Amniotic stem cell (primary cell): Measurements from ENCODE around the gene KCTD17.

Experiments
- DNase-seq: peaks from one replicate; lab custom pipeline; 2025; lab: John Stamatoyannopoulos, UW

Gene KCTD17

DNA sequence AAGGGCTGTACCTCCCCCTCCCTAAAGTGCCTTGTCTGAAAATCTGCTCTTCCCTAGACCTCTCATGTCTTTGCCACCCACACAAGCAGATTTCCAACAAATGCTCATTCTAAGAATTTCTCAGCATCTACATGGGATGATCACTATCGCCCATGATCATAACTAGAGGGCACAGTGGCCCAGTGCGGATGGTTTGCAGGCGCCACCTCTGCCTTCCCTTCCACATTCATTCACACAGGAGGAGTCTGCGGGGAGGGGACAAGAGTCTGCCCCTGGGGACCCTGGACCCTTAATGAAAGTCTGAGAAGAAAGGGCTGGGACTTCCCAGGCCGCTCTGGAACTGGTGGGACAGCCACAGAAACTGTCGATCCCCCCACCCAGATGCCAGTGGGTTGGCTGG lies 28.9 kb downstream of the KCTD17 start:
- DNase-seq = no peak

DNA sequence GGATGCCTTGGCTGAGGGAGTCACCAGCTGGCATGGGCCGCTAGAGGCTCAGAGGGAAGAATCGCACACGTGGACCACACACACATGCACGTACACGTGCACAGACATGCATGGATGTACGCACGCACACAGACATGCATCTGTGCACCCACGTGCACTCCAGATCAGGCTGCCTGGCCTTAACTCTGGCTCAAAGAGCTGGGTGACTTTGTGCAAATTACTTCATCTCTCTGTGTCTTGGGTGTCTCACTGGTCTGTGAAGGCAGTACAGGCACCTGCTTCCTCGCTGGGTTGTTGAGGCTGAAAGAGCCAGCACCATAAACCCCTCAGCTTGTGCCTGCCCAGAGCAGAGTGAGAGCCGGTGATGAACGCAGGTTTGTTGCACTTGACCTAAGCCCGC lies 29.3 kb downstream of the KCTD17 start:
- no peak for DNase-seq

DNA sequence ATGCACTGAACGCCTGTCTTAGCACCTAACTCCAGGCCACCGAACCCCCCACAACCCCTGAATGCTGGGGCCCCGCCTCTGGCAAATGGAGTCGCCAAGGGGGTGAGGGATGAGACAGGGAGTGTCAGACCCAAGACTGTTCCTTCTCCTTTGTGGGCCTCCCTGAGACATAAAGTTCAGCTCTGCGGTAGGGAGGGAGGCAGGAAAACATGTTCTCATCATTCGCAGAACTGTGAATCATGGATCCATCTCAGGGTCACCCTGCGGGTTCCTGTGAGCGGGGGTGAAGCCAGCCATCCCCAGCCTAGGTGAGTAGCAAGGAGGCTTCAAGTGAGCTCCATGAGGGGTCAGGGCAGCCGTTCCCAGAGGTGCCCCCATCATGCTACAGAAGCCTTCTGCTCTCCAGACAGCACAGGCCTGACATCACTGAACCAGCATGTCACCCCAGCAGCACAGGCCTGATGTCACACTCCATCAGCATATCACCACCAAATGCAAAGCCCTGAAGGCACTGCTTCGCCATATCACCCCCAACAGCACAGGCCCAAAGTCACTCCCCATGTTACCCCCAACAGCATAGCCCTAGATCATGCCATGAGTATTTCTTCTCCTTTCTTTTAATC lies 30.8 kb downstream of the KCTD17 start:
- no peak for DNase-seq

DNA sequence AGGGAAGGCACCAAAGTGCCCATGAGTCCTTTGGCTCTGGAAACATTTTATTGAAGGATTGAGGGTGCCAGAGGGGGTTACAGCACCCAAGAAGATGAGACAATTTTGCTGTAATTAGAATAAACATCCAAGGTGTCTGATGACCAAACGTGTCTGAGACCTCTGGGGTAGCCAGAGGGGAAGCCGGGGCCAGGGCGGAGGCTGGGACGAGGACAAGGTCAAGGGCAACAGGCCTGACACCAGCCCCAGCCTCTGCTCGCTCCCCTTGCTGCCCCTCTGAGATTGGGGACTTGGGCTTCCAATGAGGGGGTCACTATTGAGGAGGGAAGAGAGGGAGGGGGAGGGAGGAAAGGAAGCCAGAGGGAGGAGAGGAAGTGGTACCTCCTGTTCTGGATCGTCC lies 32.4 kb downstream of the KCTD17 start:
- DNase-seq = no peak

DNA sequence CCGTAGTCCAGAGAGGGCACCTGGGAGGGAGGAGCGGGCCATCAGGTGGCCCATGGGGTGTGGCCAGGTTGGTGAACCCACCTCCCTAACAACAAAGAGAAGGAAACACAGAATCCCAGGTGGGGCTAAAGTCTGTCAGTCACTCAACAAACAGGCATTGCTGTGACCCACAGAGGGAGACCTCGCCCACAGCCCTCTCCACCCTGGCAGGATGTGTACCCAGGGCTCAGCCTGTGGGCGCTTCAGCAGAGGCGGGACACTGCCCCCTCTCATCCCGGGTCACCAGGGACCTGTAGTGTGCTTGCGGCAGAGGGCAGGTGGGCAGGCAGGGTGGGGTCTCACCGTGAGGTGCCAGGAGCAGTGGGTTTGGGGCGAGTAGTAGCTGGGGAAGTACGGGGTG lies 32.8 kb downstream of the KCTD17 start:
- DNase-seq = no peak

DNA sequence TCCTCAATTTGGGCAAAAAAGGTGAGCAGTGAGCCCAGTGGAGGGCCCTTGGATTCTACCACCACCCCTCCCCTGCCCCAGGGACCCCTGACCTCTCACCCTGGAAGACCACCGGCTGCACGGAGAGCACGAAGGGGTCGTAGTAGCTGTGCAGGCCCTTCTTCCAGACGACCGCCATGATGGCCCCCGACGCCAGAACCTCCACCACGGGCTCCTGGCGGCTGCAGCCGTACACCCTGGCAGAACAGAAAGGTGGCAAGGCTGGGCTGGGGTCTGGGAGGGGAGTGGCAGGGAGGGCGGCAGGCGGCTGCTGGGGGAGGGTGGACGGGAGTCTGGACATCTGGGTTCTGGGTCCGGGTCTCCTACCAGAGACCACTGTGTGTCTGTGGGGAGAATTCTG lies 34.6 kb downstream of the KCTD17 start:
- no peak for DNase-seq

DNA sequence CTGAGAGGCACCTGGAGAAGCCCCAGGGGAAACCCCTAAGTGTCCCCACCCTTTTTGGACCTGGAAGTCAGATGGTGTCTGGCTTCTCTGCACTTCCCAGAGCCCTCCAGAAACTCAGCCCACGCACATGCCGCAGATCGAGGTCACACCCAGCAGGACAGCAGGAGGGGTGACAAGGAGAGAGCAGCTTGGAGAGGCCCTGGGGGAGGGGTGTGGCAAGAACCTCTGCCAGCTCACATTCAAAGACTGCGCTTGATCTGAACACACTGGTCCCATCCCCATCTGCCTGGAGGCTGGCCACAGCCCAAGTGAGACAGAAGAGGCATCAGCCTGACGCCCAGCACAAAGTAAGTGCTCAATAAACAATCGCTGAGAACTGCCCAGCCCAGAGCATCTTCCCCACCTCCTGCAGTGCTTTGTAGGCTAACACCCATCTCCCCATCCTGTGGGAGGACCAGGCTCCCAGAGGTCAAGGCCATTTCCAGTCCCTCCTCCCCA lies 36.6 kb downstream of the KCTD17 start:
- DNase-seq = no peak

DNA sequence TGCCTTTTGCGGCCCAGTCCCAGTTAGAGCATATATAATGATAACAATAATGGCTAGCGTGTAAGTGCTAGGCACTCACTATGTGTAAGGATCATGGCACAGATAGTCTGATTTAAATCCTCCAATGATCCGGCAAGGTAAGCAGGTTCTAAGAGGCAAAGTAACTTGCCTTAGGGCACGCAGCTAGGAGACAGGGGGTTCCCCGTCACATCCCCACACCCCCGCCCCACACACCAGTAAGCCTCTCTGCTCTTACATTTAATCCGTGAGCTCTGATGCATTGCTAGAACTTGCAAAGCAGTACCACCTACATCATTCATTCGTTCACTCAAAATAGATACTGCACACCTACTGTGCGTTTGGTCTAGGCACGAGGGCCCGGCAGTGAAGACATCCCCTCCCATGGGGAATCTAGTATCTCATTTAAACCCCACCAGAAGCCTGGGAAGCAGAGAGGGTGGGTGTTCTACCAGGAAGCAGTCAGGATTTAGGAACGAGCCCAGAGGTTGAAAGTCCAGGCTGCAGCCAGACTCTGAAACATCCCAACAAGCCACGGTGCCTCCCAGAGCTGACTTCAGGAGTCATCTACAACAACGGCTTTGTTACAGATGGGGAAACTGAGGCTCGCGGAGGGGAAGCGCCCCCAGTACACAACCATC lies 37.3 kb downstream of the KCTD17 start:
- no peak for DNase-seq

DNA sequence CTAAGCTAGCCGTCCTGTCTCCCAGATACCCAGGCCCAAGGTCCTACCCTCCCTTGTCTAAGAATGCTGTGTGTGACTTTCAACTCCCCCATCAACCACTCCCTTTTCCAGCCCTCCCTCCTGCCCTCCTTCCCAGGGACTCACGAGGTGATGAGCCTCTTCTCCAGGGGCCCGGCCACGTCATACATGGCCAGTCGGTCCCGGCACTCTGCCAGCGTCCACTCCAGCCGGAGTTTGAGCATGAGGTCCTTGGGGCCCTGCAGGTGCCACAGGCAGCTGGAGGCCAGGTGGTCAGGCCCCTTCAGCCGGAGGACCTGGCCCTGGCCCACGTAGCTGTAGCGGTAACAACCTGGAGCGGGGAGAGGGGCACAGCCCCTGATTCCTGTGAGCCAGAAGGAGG lies 37.9 kb downstream of the KCTD17 start:
- no peak for DNase-seq

DNA sequence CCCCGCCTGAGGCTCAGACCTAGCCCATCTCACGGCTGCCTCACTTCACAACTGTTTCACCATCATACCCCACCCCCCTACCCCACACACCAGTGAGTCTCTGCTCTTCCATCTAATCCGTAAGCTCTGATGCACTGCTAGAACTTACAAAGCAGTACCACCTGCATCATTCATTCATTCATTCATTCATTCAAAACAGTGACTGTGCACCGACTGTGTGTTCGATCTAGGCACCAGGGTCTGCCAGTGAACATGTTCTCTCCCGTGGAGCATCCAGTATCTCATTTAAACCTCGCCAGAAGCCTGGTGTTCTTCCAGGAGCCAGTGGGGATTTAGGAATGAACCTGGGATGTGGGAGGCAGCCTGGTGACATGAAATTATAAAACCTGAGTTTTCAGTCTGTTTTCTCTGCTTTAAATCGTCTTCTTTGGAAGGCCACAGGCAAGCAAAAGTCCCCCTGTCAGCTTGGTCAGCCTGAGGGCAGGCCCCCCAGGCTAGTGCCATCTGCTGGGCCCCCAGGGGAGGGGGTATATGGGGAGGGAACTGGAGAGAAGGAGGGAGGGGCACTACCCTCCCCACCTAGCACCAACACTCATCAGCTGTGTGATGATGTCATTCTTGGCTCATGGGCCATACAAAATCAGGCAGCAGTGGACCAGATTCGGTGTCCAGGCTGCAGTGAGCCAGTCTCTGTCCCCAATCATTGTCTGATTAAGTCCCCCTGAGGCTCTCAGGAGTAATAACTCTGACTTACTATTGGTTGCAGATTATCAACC lies 39.6 kb downstream of the KCTD17 start:
- DNase-seq = no peak

DNA sequence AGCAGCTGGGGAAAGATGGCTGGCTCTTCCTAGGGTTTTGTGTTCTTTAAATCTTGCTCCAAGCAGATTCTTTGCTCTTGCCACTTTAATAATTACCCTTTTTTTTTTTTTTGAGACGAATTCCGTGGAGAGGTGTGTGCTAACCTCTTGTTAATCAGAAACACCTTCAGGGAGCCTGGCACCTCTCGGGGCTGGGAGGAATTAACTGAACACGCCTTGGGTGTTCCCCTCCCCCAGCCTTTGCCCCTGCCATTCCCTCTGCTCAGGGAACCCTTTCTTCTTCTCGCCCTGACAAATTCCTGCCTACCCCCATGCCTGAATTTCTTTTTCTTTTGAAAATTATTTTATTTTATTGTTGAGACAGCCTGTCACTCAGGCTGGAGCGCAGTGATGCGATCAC lies 40.5 kb downstream of the KCTD17 start:
- DNase-seq = no peak

DNA sequence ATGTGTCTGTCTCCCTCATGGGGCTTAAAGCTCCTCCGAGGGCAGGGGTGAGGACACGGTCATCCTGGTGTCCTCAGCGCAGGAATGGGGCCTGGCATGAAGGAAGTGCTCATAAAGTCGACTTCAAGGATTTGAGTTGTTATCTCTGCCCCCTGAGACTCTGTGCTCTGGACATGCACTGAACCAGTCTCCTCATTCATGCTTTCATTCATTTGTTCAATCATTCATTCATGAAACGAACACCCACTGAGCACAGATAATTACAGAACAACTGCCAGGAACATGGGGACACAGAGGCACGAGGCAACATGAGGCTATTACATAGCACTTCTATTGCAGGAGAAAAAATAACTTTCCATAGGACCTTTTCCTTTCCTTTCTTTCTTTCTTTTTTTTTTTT lies 41.5 kb downstream of the KCTD17 start:
- DNase-seq = no peak

DNA sequence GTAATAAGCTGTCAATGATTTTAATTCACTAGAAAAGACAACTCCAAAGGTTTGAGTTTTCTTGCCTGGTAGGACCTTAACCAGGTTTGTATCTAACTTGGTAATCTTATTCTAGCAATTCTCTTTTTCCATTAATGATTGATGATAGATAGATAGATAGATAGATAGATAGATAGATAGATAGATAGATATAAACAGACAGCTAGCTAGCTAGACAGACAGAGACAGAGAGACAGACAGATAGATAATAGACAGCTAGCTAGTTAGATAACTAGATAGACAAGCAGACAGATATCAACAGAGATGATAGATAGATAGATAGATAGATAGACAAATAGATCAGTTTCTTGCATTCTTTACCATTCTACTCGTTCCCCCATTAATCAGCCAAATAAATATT lies 42.7 kb downstream of the KCTD17 start:
- no peak for DNase-seq

DNA sequence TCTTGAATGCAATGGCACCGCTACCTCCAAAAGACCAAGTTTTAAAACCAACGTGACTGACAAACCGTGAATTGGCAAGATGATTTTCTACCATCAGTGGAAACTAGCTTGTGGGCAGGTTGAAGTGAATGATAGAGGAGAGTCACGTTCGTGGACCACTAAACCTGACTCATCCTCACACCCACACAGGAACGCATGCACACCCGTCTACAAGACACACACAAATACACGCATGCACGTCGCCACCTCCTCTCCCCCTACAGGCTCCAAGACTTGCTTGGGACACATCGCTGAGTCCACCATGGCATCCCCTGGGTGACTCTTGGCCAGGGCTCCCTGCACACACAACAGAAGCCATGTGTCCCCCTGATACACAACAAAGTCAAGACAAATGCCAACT lies 43.6 kb downstream of the KCTD17 start:
- DNase-seq = no peak

DNA sequence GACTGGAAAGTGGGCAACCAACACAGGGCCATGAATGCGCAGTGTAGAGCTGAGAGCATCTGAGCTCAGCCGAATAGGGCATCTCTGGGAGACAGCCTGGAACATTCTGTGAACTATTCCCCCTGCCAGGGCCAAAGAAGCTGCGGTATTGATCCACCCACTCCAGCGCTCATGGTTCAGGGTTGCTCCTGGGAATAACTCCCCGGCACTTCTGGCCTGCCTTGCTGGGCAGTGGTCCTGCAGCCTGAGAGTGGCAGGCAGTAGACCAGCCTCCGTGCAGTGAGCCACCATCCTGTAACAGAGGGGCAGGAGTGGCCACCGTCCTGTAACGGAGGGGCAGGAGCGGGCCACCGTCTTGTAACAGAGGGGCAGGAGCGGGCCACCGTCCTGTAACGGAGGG lies 45.8 kb downstream of the KCTD17 start:
- DNase-seq = no peak

DNA sequence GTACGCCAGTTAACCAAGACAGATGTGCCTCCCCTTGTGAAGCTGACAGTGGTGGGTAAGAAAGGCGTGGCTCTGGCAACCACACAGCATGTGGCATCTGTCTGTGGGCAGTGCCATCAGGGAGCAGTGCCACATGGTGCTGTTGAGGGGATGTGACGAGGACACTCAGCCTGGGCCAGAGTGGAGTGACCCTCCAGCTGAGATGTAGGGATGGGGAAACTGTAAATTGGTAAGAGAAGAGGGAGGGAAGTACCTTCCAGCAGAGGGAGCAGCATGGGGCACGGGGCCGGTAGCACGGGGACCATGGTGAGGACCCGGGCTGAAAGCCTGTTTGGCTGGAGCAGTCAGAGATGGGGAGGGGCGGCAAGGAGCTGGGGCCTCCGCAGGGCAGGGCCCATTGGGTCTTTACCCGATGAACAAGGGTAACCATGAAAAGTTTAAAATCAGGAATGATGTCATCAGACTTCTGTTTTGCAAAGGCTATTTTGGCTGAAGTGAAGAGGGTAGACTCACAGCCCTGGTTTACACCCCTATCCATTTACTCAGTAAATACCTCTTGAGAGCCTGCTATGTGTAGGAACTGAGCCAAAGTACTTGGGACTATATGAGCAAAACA lies 47.5 kb downstream of the KCTD17 start:
- no peak for DNase-seq

DNA sequence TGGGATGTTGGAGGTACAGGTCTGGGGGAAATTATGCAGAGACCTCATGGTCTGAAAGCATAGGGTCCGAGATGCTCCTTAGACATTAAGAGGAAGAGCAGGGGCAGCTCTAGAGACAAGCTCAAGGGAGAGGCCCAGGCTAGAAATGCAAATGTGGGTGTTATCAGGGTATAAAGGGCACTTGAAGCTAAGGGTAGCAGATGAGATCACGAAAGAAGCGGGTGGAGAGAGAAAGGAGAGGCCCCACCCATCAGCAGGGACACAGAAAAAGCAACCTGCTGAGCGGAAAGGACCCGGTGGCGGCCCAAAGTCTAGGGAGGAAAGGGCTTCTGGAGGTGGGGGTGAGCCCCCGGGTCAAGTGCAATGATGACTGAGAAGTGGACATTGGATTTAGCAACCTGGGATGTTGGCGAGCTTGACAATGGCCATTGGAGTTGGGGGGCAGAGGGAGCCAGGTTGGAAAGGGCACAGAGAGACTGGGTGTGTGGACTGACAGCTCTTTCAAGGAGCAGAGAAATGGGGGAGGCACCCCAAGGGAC lies 49.1 kb downstream of the KCTD17 start:
- DNase-seq = no peak

DNA sequence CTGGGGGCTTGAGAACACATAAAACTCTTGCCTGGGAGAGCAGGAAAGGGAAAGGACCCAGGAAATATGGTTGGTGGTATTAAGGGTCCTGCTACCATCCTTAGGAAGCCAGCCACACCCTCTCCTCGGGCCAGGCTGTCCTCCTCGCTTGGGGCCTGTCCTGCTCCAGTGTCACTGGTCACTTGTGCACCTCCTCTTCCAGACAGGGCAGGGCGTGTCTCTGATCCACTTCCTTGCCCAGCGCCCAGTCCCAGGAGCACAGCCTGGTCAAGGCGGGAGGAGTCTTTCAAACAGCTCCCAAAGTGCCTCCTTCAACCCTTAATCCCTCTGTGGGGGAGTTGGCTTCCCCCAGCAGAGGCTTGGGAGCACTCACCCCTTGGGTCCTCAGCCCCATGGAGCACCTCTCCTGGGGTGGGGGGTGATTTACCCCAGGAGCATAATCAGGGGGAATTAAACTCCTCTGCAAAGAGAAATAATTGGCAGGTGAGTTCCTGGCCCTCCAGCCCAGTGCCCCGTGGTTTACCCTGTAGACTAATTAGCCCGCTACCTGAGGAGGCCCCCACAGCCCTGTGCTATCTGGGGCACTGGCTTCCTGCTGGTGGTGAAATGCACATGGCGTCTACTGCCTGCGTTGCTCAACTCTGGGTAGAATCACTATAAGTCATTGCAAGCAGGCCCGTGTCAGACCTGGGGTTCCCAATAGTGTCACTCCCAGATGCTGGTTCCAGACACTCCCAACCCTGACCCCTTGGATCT lies 49.9 kb downstream of the KCTD17 start:
- no peak for DNase-seq

DNA sequence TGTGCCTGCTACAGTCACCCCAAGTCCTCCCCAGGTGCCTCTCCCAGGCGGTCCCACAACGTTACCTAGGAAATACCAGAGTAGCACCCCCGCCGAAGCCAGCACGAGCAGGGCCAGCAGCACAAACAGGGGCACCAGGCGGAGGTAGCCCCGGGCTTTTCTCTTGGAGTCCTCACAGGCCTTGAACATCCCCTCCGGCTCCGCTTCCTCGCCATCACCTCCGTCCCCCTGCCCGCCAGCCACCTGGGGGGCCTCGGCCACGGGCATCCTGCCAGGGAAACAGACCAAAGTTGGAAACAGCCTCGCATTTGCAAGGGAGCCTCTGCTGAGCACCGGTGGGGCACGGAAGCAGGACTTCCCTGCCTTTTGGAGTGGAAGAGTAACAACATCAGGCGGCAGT lies 51.6 kb downstream of the KCTD17 start:
- DNase-seq = no peak

DNA sequence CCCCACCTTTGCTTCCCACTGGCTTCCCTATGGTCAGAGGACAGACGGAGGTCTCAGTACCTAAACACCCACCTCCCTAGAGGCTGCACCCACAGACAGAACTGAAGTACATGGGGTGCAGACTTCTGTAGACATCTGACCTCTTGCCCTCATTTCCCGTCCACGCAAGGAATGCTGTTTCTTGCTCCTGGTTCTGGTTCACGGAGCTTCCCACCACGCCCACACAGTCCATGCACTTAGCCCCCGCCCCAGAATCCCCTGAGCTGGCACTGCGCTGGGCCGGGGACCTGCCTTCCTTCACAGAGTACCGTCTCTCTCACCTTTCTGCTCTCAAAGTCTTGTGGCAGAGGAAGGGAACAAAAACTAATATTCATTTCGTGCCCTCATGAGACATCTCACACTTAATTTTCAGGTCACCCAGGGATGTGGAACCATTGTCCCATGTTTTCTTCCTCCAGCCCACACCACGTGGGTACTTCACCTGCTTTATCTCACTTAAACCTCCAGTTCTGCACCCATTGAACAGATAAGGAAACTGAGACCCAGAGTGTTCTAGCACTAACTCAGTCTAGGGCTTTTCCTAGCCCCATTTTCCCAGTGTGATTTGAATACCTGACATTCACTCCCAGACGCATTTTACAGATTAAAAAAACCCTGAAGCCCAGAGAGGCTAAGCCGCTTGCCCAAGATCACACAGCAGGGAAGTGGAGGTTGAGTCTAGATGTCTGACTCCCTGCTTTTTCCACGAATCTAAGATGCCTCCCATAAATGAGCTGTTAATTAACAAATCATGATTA lies 52.3 kb downstream of the KCTD17 start:
- DNase-seq = no peak

DNA sequence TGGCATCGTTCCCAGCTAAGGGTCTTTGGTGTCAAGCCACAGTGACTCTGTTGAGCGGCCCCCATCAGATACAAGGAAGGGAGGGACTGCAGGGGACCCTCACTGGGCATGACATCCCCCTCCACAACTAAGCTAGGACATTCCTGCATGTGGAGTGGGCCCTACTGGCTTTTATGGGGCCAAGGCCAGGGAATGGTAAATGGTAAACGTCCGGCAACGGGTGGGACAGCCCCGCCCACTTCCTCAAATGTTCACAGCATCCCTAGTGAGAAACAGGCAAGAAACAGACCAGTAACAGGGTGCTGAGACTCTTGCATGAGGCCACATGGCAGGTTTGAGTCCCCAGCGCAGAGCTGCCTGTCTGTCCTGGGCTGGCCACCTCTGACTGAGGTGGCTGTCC lies 53.6 kb downstream of the KCTD17 start:
- DNase-seq = no peak
